Ovary (tissue), 3 donors: ENCODE data around the gene NCAPH2.
"Not testable (repeated sequence)": the region's sequence is repeated elsewhere in the genome, so short reads cannot be mapped to it uniquely, and the experiment has no call there.

ENCODE experiments used
- CTCF ChIP-seq, 3 donors: fragments of 450-650 bp in 2 of 3; fragments of 200-600 bp in 1 of 3; IDR thresholded peaks; one replicate each; pipeline versions ENCODE4 v1.5.1 to v1.8.0; 2016 to 2022; ENCODE audit warnings: antibody characterized with exemption in 3 of 3, mild to moderate bottlenecking in 1 of 3
- POLR2A ChIP-seq: fragments of 450-650 bp; IDR thresholded peaks from one replicate; pipeline ENCODE4 v1.6.1; 2017; ENCODE audit warnings: antibody characterized with exemption, mild to moderate bottlenecking, moderate library complexity
- donor health status: DM: no; HTN: no; CAD: no.

GRCh38 chr22:50520184-50520583, 12.2 kb downstream of the NCAPH2 start:
- TF ChIP-seq CTCF (IDR thresholded peaks at IDR 0.05); POLR2A: not testable (repeated sequence)
